Large intestine (tissue), 3 donors: ENCODE results near the gene DOCK9. TPM values are rescaled to one million over a fixed set of nuclear protein-coding genes. Genes with fewer than 3 reads are reported as not detected.
"Not testable (repeated sequence)": the region's sequence is repeated elsewhere in the genome, so short reads cannot be mapped to it uniquely, and the experiment has no call there.

Experiments used
- DNase-seq, 2 donors: peaks; one replicate each; pipeline versions ENCODE4 v3.0.0 to v3.0.0-alpha.2; 2013
- H3K27ac ChIP-seq: one replicate; pipeline ENCODE4 v1.5.1; 2013; ENCODE audit warnings: low read length
- H3K27me3 ChIP-seq: 2 replicates; pipeline ENCODE4 v1.6.1; 2013; ENCODE audit warnings: low read length; ENCODE audit not compliant: control insufficient read depth, insufficient read depth
- H3K36me3 ChIP-seq: 2 replicates; pipeline ENCODE4 v1.6.1; 2013; ENCODE audit warnings: low read length; ENCODE audit not compliant: control insufficient read depth, insufficient read depth
- H3K4me1 ChIP-seq: one replicate; pipeline ENCODE4 v1.6.1; 2013; ENCODE audit warnings: low read length; ENCODE audit not compliant: control insufficient read depth, insufficient read depth
- H3K4me3 ChIP-seq: one replicate; pipeline ENCODE4 v1.5.1; 2013; ENCODE audit warnings: low read length
- H3K9me3 ChIP-seq: one replicate; pipeline ENCODE4 v1.6.1; 2013; ENCODE audit warnings: mild to moderate bottlenecking, low read depth, low read length, moderate library complexity; ENCODE audit not compliant: control insufficient read depth
- WGBS: methylation state at CpG from one replicate; pipeline ENCODE4 v1.1.5; 2013; ENCODE audit warnings: low lambda C conversion rate; ENCODE audit not compliant: insufficient coverage; 5-methylcytosine and 5-hydroxymethylcytosine counted together
- polyA plus RNA-seq: library from polyadenylated mRNA; unstranded; fragments of 120-200 nt; gene quantifications from one replicate; pipeline ENCODE4 v1.2.1, GENCODE V29; 2013

The DOCK9 gene
- polyA plus RNA-seq, 1 donor = 103 TPM

DNA sequence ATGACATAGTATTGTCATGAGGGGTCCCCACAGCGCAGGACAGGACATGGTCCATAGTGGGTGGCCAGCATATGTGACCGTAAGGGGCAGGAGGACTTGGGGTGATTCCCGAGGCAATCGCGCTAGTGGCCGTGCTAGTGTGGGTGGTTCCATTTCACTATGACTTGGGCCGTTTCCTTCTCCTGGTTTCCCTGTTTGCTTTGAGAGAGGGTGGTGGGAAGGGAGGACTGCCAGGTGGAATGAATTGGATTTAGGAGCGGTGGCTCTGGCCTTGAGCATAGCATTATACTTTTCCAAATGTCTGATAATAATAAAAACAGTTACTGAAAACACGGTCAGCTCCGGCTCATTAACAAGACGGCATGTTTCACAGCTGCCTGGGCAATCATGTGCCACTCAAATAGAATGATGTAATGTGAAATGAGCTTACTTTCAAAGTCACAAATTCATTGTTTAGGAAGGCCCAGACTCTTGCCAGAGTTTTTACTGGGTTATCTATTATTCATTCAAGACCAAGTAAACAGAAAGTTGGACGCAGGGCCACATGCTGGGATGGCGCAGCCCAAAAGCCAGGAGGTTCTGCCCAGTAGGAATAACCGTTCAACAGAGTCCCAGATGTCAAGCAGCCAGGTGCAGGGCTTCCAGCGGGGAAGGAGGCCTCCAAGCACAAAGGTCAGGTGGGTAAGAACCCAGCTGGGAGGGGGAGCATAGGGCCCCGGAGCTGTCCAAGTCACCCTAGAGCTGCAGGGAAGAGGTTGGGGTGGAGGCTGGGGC lies 205.8 kb downstream of the DOCK9 start:
- Histone ChIP-seq H3K4me1 (peaks cover 62% of the 10 kb centered on the region), H3K27me3 (no peaks in the 10 kb centered on the region), H3K27ac (peak overlapping the region; percentile 92), H3K4me3 (no peak overlapping the region), H3K36me3 (no peaks in the 10 kb centered on the region), H3K9me3 (peaks cover 3% of the 10 kb centered on the region)
- DNase-seq = peak; percentile 89 to 92
- 80% methylated on average over 1 of the region's 16 CpGs for WGBS

DNA sequence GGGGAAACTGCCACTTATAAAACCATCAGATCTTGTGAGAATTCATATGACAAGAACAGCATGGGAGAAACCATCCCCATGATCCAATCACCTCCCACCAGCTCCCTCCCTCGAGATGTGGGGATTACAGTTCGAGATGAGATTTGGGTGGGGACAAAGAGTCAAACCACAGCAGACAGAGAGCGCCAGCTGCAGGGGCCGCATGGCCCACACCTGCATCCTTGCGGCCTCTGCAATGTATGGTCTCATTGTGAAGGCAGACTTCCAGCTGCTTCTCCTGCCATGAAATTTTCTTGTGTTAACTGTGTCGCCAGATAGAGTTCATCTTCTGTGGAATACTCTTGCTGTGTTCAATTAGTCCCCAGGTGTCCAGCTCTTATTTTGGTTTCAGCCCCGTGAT lies 208.1 kb downstream of the DOCK9 start:
- Histone ChIP-seq H3K36me3 (no peaks in the 10 kb centered on the region), H3K27ac (no peak overlapping the region), H3K9me3 (peaks cover 3% of the 10 kb centered on the region), H3K27me3 (no peaks in the 10 kb centered on the region), H3K4me3 (no peak overlapping the region), H3K4me1 (peaks cover 56% of the 10 kb centered on the region)
- no peak for DNase-seq
- no CpG with 5 or more reads among the region's 7 CpGs for WGBS

DNA sequence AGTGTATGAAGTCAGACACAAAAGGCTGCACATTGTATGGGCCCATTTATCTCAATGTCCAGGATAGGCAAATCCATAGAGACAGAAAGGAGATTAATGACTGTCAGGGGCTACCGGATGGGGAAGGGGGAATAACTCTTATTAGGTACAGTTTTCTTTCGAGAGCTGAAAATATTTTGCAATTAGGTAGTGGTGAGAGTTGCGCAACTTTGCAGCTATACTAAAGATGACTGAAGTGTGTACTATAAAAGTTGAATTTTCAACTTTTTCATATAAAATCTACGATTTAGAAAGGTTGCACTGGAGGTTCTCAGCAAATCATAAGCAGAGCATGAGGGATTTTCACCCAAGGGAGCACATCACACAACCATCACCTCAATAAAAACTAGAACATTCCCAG lies 209.3 kb downstream of the DOCK9 start:
- WGBS = 60% methylated on average over 1 of the region's 4 CpGs
- Histone ChIP-seq H3K36me3 (no peaks in the 10 kb centered on the region), H3K4me1 (peaks cover 52% of the 10 kb centered on the region), H3K9me3 (no peaks in the 10 kb centered on the region), H3K27me3 (no peaks in the 10 kb centered on the region), H3K27ac (no peak overlapping the region), H3K4me3 (no peak overlapping the region)
- DNase-seq = no peak

DNA sequence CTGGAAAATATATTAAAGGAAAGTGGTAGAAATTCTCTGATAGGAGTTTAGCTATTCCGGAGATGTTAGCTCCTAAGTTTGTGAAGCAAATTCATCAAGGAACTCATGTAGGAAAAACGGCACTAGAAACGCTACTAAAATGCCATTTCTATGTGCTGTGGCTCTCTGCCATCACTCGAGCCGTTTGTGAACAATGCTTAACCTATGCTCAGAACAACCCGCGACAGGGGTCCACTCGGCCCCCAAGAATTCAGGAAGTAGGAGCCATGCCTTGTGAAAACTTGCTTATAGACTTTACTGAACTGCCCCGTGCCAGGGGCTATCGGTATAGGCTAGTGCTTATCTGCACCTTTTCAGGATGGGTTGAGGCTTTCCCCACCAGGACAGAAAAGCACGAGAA lies 211.2 kb downstream of the DOCK9 start:
- Histone ChIP-seq H3K27me3 (no peaks in the 10 kb centered on the region), H3K27ac (peak overlapping the region; percentile 77), H3K36me3 (no peaks in the 10 kb centered on the region), H3K9me3 (no peaks in the 10 kb centered on the region), H3K4me1 (peaks cover 46% of the 10 kb centered on the region), H3K4me3 (no peak overlapping the region)
- DNase-seq = peak in 1 of 2 donors; percentile 64
- WGBS = no CpG with 5 or more reads among the region's 11 CpGs

DNA sequence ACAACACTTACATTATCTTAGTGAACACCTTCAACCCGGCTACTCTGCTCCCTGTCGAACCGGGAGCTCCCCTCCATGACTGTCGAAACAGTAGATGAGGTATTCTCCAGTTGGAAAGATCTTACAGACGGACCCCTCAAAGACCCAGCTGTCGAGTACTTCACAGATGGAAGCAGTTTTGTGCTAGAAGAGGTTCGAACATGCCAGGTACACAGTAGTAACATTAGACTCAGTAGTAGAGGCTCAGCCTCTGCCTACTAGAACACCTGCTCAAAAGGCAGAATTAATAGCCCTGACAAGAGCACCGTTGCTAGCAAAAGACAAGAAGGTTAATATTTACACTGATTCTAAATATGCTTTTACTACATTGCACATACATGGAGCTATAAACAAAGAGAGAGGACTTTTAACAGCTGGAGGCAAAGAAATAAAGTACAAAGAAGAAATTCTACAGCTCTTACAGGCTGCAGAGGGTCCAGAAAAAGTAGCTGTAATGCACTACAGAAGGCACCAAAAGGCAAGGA lies 211.8 kb downstream of the DOCK9 start:
- Histone ChIP-seq H3K9me3 (no peaks in the 10 kb centered on the region), H3K27ac (peak overlapping the region; percentile 77), H3K4me1 (peaks cover 45% of the 10 kb centered on the region), H3K4me3 (no peak overlapping the region), H3K36me3 (no peaks in the 10 kb centered on the region), H3K27me3 (no peaks in the 10 kb centered on the region)
- DNase-seq = peak in 1 of 2 donors; percentile 76
- 40% methylated on average over 1 of the region's 8 CpGs for WGBS

DNA sequence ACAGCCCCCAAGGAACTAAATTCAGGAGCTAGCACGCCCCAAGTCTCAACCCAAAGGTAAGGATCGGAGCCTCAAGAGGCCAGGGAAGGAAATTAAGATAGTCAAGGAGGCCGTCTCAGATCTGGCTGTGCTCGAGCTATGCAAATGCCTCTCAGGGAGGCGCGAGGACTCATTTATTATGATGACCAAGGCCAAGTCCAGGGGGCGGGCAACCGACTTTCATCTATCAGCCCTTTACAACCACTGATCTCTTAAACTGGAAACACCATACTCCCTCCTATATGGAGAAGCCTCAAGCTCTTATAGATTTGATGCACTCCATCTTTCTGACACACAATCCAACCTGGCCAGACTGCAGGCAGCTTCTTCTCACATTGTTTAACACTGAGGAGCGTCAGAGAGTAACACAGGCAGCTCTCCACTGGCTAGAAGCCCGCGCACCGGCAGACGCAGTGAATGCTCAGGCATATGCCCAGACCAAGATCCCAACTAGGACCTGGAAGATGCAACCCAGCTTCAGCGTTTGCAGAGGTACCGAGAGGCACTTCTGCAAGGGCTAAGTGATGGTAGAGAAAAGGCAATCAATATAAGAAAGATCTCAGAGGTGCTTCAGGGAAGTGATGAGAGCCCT lies 215.8 kb downstream of the DOCK9 start:
- no peak overlapping the region for H3K4me3 ChIP-seq
- WGBS = no CpG with 5 or more reads among the region's 15 CpGs
- no peak for DNase-seq

DNA sequence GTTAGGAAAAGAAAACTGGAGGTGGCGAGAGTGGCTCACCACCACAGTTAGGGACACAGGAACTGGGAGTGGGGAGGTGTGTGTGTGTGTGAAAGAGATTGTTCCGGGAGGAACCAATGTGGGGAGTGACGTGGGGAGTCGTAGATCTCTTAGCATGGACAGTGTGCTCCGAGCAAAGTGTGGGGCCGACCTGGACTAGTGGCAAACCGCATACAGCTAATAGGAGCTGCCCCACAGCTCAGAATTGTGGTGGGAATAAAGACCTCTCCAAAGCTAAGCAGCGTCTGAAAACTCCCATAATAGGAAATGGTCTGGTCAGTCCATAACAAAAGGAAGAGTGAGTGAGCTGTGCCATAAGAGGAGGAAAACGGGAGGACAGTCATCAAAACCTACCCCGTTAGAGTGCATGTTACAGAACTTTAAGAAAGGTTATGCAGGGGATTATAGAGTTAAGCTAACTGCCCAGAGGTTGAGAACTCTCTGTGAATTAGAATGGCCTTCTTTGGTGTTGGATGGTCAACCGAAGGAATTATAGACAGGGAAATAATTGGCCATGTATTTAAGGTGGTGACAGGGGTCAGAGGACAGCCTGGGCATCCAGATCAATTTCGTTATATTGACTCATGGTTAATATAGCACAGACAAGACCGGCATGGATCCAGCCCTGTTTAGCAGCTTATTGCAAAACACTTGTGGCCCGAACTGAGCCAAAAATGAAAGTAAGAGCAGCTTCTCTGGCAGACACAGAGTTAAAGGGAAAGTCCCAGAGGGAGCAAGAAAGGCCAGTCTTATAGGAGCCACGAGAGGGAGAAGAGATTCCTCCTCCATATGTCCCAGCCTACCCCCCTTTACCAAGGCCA lies 216.5 kb downstream of the DOCK9 start:
- H3K9me3 ChIP-seq = no peaks in the 10 kb centered on the region
- no peaks in the 10 kb centered on the region for H3K27me3 ChIP-seq
- DNase-seq = peak; percentile 69 to 89
- H3K27ac ChIP-seq = peak overlapping the region; percentile 78
- no peak overlapping the region for H3K4me3 ChIP-seq
- peaks cover 27% of the 10 kb centered on the region for H3K4me1 ChIP-seq
- 100% methylated on average over 1 of the region's 15 CpGs for WGBS
- H3K36me3 ChIP-seq = no peaks in the 10 kb centered on the region

More for the DNA sequence above, 215.8 kb downstream of the DOCK9 start:
- Histone ChIP-seq H3K9me3 (no peaks in the 10 kb centered on the region), H3K27ac (peak overlapping the region; percentile 78), H3K36me3 (no peaks in the 10 kb centered on the region), H3K4me1 (peaks cover 32% of the 10 kb centered on the region), H3K27me3 (no peaks in the 10 kb centered on the region)

DNA sequence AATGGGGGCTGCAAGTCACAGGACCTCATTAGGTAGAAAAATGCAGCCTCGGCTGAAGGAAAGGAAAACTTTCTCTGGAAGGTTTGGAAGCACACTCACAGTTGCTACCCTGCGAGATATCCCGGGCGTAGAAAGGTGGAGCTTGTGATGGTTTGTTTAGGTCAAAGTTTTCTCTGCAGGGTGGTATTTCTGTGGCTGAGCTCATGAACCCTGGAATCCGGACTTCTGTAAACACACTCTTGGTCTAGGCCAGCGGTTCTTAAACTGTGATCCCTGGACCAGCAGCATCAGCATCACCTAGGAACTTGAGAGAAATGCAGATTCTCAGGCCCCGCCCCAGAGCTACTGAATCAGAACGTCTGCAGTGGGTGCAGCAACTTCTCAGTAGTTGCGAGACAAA lies 222.1 kb downstream of the DOCK9 start:
- WGBS = no CpG with 5 or more reads among the region's 9 CpGs
- peak overlapping the region; percentile 60 for H3K27ac ChIP-seq
- DNase-seq = peak; percentile 44 to 80
- H3K4me1 ChIP-seq = peaks cover 11% of the 10 kb centered on the region
- H3K4me3 ChIP-seq = no peak overlapping the region
- H3K36me3 ChIP-seq = no peaks in the 10 kb centered on the region
- peaks cover 12% of the 10 kb centered on the region for H3K27me3 ChIP-seq
- no peaks in the 10 kb centered on the region for H3K9me3 ChIP-seq

DNA sequence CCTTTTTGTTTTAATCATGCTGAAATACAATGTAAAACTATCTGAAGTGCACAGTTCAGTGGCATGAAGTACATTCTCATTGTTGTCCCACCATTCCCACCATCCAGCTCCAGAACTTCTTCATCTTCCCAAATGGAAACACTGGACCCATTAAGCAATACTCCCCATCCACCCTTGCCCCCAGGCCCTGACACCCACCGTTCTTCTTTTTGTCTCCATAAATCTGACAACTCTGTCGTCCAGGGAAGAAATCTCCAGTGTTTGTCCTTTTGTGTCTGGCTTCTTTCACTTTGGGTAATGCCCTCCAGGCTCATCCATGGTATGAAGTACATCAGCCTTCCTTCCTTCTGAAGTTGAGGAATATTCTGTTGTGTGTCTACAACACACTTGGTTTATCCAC lies 222.7 kb downstream of the DOCK9 start:
- no CpG with 5 or more reads among the region's 2 CpGs for WGBS
- DNase-seq = no peak
- peak overlapping the region; percentile 60 for H3K27ac ChIP-seq
- H3K9me3 ChIP-seq = no peaks in the 10 kb centered on the region
- peaks cover 12% of the 10 kb centered on the region for H3K27me3 ChIP-seq
- H3K4me3 ChIP-seq = no peak overlapping the region
- no peaks in the 10 kb centered on the region for H3K36me3 ChIP-seq
- peaks cover 11% of the 10 kb centered on the region for H3K4me1 ChIP-seq

DNA sequence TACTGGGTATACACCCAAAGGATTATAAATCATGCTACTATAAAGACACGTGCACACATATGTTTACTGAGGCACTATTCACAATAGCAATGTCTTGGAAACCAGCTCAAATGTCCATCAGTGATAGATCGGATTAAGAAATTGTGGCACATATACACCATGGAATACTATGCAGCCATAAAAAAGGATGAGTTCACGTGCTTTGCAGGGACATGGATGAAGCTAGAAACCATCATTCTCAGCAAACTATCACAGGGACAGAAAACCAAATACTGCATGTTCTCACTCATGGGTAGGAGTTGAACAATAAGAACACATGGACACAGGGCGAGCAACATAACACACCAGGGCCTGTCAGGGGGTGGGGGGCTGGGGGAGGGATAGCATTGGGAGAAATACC lies 223.4 kb downstream of the DOCK9 start:
- not testable (repeated sequence) for H3K4me3 ChIP-seq, H3K36me3 ChIP-seq, H3K27ac ChIP-seq, H3K9me3 ChIP-seq, DNase-seq
- H3K27me3 ChIP-seq = peaks cover 12% of the 10 kb centered on the region
- WGBS = 100% methylated on average over 1 of the region's 4 CpGs
- peaks cover 12% of the 10 kb centered on the region for H3K4me1 ChIP-seq
